Hepatocyte (in vitro differentiated cells): ENCODE results near the gene ANO6. TPM values are rescaled to one million over a fixed set of nuclear protein-coding genes. Genes with fewer than 3 reads are reported as not detected.

Source experiments
- DNase-seq: peaks from one replicate; pipeline ENCODE4 v3.0.0-alpha.2; 2016; ENCODE audit warnings: low spot score
- H2AFZ ChIP-seq: fragments of 200-600 bp; sonication (generic); 2 replicates; pipeline ENCODE4 v1.6.0; 2016; ENCODE audit warnings: antibody characterized with exemption, mild to moderate bottlenecking
- H3K27ac ChIP-seq: fragments of 200-600 bp; sonication (generic); 2 replicates; pipeline ENCODE4 v1.5.1; 2016; ENCODE audit warnings: mild to moderate bottlenecking
- H3K27me3 ChIP-seq: fragments of 200-600 bp; sonication (generic); 2 replicates; pipeline ENCODE4 v1.6.1; 2016
- H3K36me3 ChIP-seq: fragments of 200-600 bp; sonication (generic); replicated peaks from 2 replicates; pipeline ENCODE4 v1.5.1; 2016; ENCODE audit warnings: low read depth; ENCODE audit not compliant: insufficient read depth
- H3K4me1 ChIP-seq: fragments of 200-600 bp; sonication (generic); 2 replicates; pipeline ENCODE4 v1.5.1; 2016; ENCODE audit warnings: mild to moderate bottlenecking, moderate library complexity; ENCODE audit not compliant: insufficient read depth
- H3K4me2 ChIP-seq: fragments of 200-600 bp; sonication (generic); 2 replicates; pipeline ENCODE4 v1.6.0; 2016
- H3K4me3 ChIP-seq: fragments of 200-600 bp; sonication (generic); 2 replicates; pipeline ENCODE4 v1.5.1; 2016; ENCODE audit warnings: mild to moderate bottlenecking
- H3K79me2 ChIP-seq: fragments of 200-600 bp; sonication (generic); 2 replicates; pipeline ENCODE4 v1.6.0; 2017; ENCODE audit warnings: mild to moderate bottlenecking
- H3K9me2 ChIP-seq: fragments of 200-600 bp; sonication (generic); replicated peaks from 2 replicates; pipeline ENCODE4 v1.6.0; 2017; ENCODE audit warnings: mild to moderate bottlenecking; ENCODE audit not compliant: insufficient read depth
- H3K9me3 ChIP-seq: fragments of 200-600 bp; sonication (generic); 2 replicates; pipeline ENCODE4 v1.5.1; 2016; ENCODE audit warnings: low read depth, mild to moderate bottlenecking
- H4K20me1 ChIP-seq: fragments of 200-600 bp; sonication (generic); 2 replicates; pipeline ENCODE4 v1.6.0; 2016; ENCODE audit warnings: mild to moderate bottlenecking; ENCODE audit not compliant: insufficient read depth, poor library complexity, severe bottlenecking
- EZH2 ChIP-seq: fragments of 200-600 bp; sonication (generic); IDR thresholded peaks from 2 replicates; pipeline ENCODE4 v1.6.1; 2016; ENCODE audit warnings: antibody characterized with exemption, mild to moderate bottlenecking, borderline replicate concordance
- EZH2phosphoT487 ChIP-seq: fragments of 200-600 bp; sonication (generic); IDR thresholded peaks from one replicate; pipeline ENCODE4 v1.6.1; 2018; ENCODE audit warnings: antibody characterized with exemption, mild to moderate bottlenecking, low read depth, moderate library complexity; ENCODE audit not compliant: unreplicated experiment, severe bottlenecking
- WGBS: methylation state at CpG from one replicate; pipeline ENCODE4 v1.1.6; 2016; ENCODE audit warnings: low lambda C conversion rate; ENCODE audit errors: missing lambda C conversion rate; 5-methylcytosine and 5-hydroxymethylcytosine counted together
- polyA plus RNA-seq: library from polyadenylated mRNA; unstranded; fragments of >200 nt; fragmentation: Nextera tagmentation; extraction: Ambion mirVana; gene quantifications from 2 replicates; pipeline ENCODE4 v1.2.1, GENCODE V29; 2016
- total RNA-seq: library from RNA; depleted of rRNA; stranded (reverse); fragments of >200 nt; gene quantifications from 2 replicates; pipeline ENCODE4 v1.2.3, GENCODE V29; 2014
- TF ChIP-seq, protein P1 (sequence below): fragments of 200-600 bp; sonication (generic); IDR thresholded peaks from 2 replicates; pipeline ENCODE4 v1.5.1; 2016; ENCODE audit warnings: antibody characterized with exemption, mild to moderate bottlenecking; ENCODE audit not compliant: poor library complexity

Gene ANO6
- total and polyA plus RNA-seq, 2 experiments from 2014 or later: 50.4 to 82.2 TPM

DNA sequence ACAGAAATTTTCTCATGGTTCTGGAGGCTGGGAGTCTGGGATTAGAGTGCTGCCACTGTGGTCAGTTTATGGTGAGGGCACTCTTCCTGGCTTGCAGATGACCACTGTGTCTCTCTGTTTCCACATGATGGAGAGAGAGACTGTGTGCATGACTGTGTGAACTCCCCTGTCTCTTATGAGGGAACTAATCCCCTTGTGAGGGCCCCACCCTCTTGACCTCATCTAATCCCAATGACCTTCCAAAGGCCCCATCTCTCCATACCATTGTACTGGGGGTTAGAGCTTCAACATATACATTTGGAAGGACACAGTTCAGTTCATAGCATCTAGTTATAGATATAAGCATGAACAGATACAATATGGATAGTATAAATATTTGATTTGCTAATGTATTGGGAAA lies 31.7 kb downstream of the ANO6 start:
- Histone ChIP-seq H2AFZ (no peak overlapping the region), H3K27me3 (no peaks in the 10 kb centered on the region), H3K4me2 (no peak overlapping the region), H4K20me1 (peaks cover 6% of the 10 kb centered on the region), H3K4me1 (no peaks in the 10 kb centered on the region), H3K4me3 (no peak overlapping the region), H3K9me3 (no peaks in the 10 kb centered on the region), H3K27ac (no peak overlapping the region), H3K36me3 (no peaks in the 10 kb centered on the region), H3K79me2 (peaks cover 96% of the 10 kb centered on the region), H3K9me2 (no peaks in the 10 kb centered on the region)
- TF ChIP-seq EZH2 (no peak), EZH2phosphoT487 (no peak)
- TF ChIP-seq, protein P1, sequence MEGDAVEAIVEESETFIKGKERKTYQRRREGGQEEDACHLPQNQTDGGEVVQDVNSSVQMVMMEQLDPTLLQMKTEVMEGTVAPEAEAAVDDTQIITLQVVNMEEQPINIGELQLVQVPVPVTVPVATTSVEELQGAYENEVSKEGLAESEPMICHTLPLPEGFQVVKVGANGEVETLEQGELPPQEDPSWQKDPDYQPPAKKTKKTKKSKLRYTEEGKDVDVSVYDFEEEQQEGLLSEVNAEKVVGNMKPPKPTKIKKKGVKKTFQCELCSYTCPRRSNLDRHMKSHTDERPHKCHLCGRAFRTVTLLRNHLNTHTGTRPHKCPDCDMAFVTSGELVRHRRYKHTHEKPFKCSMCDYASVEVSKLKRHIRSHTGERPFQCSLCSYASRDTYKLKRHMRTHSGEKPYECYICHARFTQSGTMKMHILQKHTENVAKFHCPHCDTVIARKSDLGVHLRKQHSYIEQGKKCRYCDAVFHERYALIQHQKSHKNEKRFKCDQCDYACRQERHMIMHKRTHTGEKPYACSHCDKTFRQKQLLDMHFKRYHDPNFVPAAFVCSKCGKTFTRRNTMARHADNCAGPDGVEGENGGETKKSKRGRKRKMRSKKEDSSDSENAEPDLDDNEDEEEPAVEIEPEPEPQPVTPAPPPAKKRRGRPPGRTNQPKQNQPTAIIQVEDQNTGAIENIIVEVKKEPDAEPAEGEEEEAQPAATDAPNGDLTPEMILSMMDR: no peak
- no peak for DNase-seq

GRCh38 chr12:45248095-45248494 lies 32.2 kb downstream of the ANO6 start:
- no peak for DNase-seq
- Histone ChIP-seq H3K9me2 (no peaks in the 10 kb centered on the region), H3K4me3 (no peak overlapping the region), H3K27ac (no peak overlapping the region), H4K20me1 (peaks cover 6% of the 10 kb centered on the region), H3K27me3 (no peaks in the 10 kb centered on the region), H2AFZ (no peak overlapping the region), H3K4me1 (no peaks in the 10 kb centered on the region), H3K36me3 (no peaks in the 10 kb centered on the region), H3K4me2 (no peak overlapping the region), H3K79me2 (peaks cover 96% of the 10 kb centered on the region), H3K9me3 (no peaks in the 10 kb centered on the region)
- no peak for TF ChIP-seq EZH2
- TF ChIP-seq EZH2phosphoT487: no peak
- TF ChIP-seq, protein P1: no peak
- 88% methylated on average over 1 of the region's 1 CpG for WGBS

- TF ChIP-seq EZH2 (no peak), EZH2phosphoT487 (no peak)
- TF ChIP-seq, protein P1: no peak
- Histone ChIP-seq H3K4me2 (no peak overlapping the region), H3K4me3 (no peak overlapping the region), H3K79me2 (peaks cover 93% of the 10 kb centered on the region), H3K36me3 (no peaks in the 10 kb centered on the region), H3K27ac (no peak overlapping the region), H4K20me1 (no peaks in the 10 kb centered on the region), H3K9me2 (no peaks in the 10 kb centered on the region), H3K9me3 (no peaks in the 10 kb centered on the region), H3K27me3 (no peaks in the 10 kb centered on the region), H2AFZ (no peak overlapping the region), H3K4me1 (peaks cover 14% of the 10 kb centered on the region)
- no peak for DNase-seq
- WGBS: 77% methylated on average over 1 of the region's 1 CpG
Measured at GRCh38 chr12:45254254-45254653, 38.4 kb downstream of the ANO6 start.

GRCh38 chr12:45256721-45257120 lies 40.8 kb downstream of the ANO6 start:
- Histone ChIP-seq H3K79me2 (peaks cover 78% of the 10 kb centered on the region), H3K4me1 (peaks cover 29% of the 10 kb centered on the region), H3K4me3 (no peak overlapping the region), H3K9me2 (no peaks in the 10 kb centered on the region), H3K36me3 (no peaks in the 10 kb centered on the region), H3K4me2 (no peak overlapping the region), H4K20me1 (no peaks in the 10 kb centered on the region), H3K27ac (no peak overlapping the region), H2AFZ (no peak overlapping the region), H3K9me3 (no peaks in the 10 kb centered on the region), H3K27me3 (no peaks in the 10 kb centered on the region)
- DNase-seq: no peak
- TF ChIP-seq, protein P1: no peak
- no peak for TF ChIP-seq EZH2phosphoT487
